Tibial artery (tissue), 4 donors: Measurements from ENCODE around the gene TBL1Y.
A peak's percentile ranks its signal among the peaks of the same experiment; 100 is the strongest.

Experiments
- DNase-seq, 2 donors: peaks; one replicate each; pipeline ENCODE4 v3.0.0-alpha.2; 2019
- H3K27ac ChIP-seq, 2 donors: fragments of 200-600 bp; sonication (generic) in 1 of 2; 1 replicate in 1 of 2; 2 replicates in 1 of 2; pipeline ENCODE4 v1.5.1; 2018 to 2019; ENCODE audit warnings: mild to moderate bottlenecking in 1 of 2
- H3K27me3 ChIP-seq, 2 donors: fragments of 200-600 bp; sonication (generic) in 1 of 2; one replicate each; pipeline versions ENCODE4 v1.5.1 to v1.6.0; 2016 to 2019
- H3K36me3 ChIP-seq, 3 donors: fragments of 200-600 bp; sonication (generic) in 2 of 3; one replicate each; pipeline ENCODE4 v1.5.1; 2016 to 2019; ENCODE audit warnings: mild to moderate bottlenecking in 2 of 3
- H3K4me1 ChIP-seq, 4 donors: fragments of 200-600 bp; sonication (generic) in 2 of 4; 1 replicate in 3 of 4; 2 replicates in 1 of 4; pipeline ENCODE4 v1.5.1; 2016 to 2019
- H3K4me3 ChIP-seq, 2 donors: fragments of 200-600 bp; sonication (generic) in 1 of 2; 1 replicate in 1 of 2; 2 replicates in 1 of 2; pipeline ENCODE4 v1.5.1; 2018 to 2019; ENCODE audit warnings: mild to moderate bottlenecking in 2 of 2
- H3K9me3 ChIP-seq, 3 donors: fragments of 200-600 bp; sonication (generic) in 1 of 3; one replicate each; pipeline ENCODE4 v1.5.1; 2016 to 2019
- intact Hi-C: fragments of 100-400 bp; cut with DNase I; formaldehyde crosslinking; loops from one replicate; pipeline ENCODE4 v1.15.0; 2023; ENCODE audit warnings: low total_unique reads
- TF ChIP-seq, protein P1 (sequence below), 2 experiments: fragments of 200-600 bp in 1 of 2; fragments of 450-650 bp in 1 of 2; IDR thresholded peaks; one replicate each; pipeline ENCODE4 v1.5.1; 2017 to 2019; ENCODE audit warnings: antibody characterized with exemption in 2 of 2, mild to moderate bottlenecking in 1 of 2, moderate library complexity in 1 of 2

The TBL1Y gene

DNA sequence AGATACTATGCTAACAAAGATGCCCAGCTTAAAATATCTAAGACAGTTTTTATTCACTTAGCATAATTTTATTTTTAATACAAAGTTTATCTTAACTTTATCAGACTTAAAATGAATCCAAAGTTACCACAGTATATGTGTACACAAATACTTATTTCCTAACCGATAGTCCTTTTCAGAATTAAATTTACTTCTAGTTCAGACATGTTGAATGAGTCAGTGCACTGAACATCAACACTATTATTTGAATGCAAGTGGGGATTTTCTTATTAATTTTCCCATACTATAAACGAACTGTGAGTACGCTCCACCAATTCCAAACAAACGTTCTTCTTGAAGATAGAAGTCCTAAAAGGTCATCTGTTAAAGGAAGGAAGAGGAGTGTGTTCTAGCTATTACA, 39.5 kb downstream of the TBL1Y start:
- TF ChIP-seq, protein P1, sequence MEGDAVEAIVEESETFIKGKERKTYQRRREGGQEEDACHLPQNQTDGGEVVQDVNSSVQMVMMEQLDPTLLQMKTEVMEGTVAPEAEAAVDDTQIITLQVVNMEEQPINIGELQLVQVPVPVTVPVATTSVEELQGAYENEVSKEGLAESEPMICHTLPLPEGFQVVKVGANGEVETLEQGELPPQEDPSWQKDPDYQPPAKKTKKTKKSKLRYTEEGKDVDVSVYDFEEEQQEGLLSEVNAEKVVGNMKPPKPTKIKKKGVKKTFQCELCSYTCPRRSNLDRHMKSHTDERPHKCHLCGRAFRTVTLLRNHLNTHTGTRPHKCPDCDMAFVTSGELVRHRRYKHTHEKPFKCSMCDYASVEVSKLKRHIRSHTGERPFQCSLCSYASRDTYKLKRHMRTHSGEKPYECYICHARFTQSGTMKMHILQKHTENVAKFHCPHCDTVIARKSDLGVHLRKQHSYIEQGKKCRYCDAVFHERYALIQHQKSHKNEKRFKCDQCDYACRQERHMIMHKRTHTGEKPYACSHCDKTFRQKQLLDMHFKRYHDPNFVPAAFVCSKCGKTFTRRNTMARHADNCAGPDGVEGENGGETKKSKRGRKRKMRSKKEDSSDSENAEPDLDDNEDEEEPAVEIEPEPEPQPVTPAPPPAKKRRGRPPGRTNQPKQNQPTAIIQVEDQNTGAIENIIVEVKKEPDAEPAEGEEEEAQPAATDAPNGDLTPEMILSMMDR (IDR thresholded peaks at IDR 0.05) = no peak
- Histone ChIP-seq H3K27ac (no peak overlapping the region), H3K36me3 (no peaks in the 10 kb centered on the region), H3K27me3 (no peaks in the 10 kb centered on the region), H3K9me3 (no peaks in the 10 kb centered on the region), H3K4me3 (no peak overlapping the region), H3K4me1 (no peaks in the 10 kb centered on the region)
- intact Hi-C loops = no loop called here
- DNase-seq = no peak

DNA sequence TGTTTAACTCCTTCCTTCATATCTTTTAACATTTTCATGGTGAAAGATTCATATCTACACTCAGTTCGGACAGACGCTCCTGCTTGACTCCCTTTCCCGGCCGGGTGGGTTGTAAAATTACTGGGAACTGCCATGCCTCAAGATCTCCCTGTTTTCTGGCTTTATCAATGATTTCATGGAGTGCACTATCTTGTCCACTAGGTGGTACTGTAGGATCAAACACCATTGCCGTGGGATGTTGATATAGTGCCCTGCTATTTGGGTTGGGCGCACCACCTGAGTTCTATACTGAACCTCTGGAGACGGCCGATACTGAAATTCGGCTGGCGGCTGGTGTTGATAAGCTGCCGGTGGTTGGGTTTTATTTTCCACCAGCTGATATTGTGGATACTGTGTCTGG, 54.2 kb downstream of the TBL1Y start:
- intact Hi-C loops = no loop called here
- H3K36me3 ChIP-seq = no peaks in the 10 kb centered on the region
- TF ChIP-seq, protein P1 (IDR thresholded peaks at IDR 0.05) = peak; percentile 56 to 60
- no peak overlapping the region for H3K27ac ChIP-seq
- no peak overlapping the region for H3K4me3 ChIP-seq
- H3K9me3 ChIP-seq = no peaks in the 10 kb centered on the region
- no peaks in the 10 kb centered on the region for H3K27me3 ChIP-seq
- no peaks in the 10 kb centered on the region for H3K4me1 ChIP-seq
- no peak for DNase-seq

DNA sequence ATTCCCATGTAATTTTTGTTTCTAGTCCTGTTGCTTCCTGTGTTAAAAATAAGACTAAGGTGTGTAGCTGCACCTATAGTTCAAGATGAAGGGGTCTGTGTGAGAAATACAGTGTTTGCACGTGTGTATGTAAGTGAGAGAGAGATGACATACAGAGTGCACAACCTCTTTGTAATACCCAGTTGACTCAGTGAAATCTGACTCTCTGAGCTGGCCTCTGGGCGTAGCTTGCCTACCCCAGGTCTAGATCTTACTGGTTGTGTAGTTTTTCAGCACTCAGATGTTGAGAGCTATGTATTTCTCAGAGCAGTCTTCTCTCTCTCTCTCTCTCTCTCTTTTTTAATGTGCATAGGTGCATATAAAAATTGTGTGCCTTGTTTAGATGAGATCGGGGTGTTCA, 56.0 kb downstream of the TBL1Y start:
- TF ChIP-seq, protein P1 (IDR thresholded peaks at IDR 0.05) = no peak
- DNase-seq = no peak
- intact Hi-C loops = no loop called here
- H3K27ac ChIP-seq = no peak overlapping the region
- no peaks in the 10 kb centered on the region for H3K4me1 ChIP-seq
- H3K4me3 ChIP-seq = no peak overlapping the region
- no peaks in the 10 kb centered on the region for H3K9me3 ChIP-seq
- H3K27me3 ChIP-seq = no peaks in the 10 kb centered on the region
- H3K36me3 ChIP-seq = no peaks in the 10 kb centered on the region

DNA sequence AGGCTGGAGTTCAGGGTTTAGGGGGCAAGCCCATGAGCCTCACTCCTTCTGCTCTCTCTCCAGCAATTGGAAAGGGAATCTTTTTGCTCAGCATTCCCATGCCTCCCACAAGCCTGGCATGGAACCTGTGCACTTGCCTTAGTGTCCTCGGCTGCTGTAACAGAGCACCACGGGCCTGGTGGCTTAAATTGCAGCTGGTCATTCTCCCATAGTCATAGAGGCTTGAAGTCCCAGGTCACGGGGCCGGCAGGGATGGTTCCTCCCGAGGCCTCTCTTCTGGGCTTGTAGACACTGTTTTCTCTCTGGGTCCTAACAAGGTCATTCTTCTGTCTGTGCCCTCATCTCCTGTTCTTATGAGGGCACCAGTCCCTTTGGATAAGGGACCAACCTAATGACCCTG, 57.2 kb downstream of the TBL1Y start:
- H3K4me3 ChIP-seq = no peak overlapping the region
- H3K36me3 ChIP-seq = no peaks in the 10 kb centered on the region
- intact Hi-C loops = no loop called here
- TF ChIP-seq, protein P1 (IDR thresholded peaks at IDR 0.05) = no peak
- no peak overlapping the region for H3K27ac ChIP-seq
- no peaks in the 10 kb centered on the region for H3K4me1 ChIP-seq
- H3K27me3 ChIP-seq = no peaks in the 10 kb centered on the region
- DNase-seq = no peak
- no peaks in the 10 kb centered on the region for H3K9me3 ChIP-seq

DNA sequence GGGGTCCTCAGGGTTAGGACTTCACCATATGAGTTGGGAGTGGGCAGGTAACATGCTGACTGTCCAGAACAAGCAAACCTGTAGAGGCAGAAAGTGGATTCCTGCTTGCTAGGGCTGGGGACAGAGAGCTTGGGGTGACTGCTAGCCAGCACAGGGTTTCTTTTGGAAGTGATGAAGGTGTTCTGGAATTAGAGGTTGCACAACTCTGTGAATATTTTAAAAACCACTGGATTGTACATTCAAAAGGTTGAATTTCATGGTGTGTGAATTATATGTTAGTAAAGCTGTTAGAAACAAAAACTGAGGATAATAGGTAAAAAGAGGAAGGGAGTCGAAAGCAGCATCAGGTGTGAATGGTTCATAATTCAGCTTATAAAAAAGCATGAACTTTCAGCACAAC, 57.7 kb downstream of the TBL1Y start:
- Histone ChIP-seq H3K4me3 (no peak overlapping the region), H3K27me3 (no peaks in the 10 kb centered on the region), H3K9me3 (no peaks in the 10 kb centered on the region), H3K4me1 (no peaks in the 10 kb centered on the region), H3K36me3 (no peaks in the 10 kb centered on the region), H3K27ac (no peak overlapping the region)
- no peak for DNase-seq
- intact Hi-C loops = no loop called here
- TF ChIP-seq, protein P1 (IDR thresholded peaks at IDR 0.05) = no peak

DNA sequence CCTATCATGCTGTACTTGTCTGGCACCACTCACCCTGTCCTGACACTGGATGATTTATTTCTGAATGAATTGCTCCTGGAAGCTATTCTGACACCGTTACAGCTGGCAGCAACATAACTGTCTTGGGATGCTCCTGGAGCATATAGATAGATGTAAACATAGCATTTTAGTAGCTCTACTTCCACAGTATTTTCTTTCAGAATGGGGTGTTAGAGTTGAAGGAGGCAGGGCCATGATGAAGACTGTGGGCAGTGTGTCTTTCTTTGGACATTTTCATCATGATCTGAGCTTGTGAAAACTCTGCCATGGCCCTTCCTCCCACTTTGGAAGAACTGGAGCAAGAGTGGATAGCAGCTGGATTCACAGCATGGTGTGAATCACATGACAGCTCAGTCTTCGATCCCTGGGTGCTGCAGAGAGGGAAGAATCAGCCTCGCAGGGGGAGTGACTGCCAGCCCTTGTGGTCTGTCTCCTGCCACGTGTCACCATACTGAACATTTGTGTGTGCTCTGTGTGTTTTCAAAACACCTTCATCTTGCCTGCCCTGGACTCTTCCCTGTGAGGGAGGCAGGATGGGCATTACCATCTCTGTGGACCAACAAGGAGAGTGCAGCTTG, 61.9 kb downstream of the TBL1Y start:
- Histone ChIP-seq H3K27ac (no peak overlapping the region), H3K9me3 (no peaks in the 10 kb centered on the region), H3K4me1 (no peaks in the 10 kb centered on the region), H3K4me3 (no peak overlapping the region), H3K27me3 (no peaks in the 10 kb centered on the region), H3K36me3 (no peaks in the 10 kb centered on the region)
- TF ChIP-seq, protein P1 (IDR thresholded peaks at IDR 0.05) = no peak
- intact Hi-C loops = no loop called here
- DNase-seq = no peak
